Nephron (organoid): Measurements from ENCODE around the gene KIF11.

Source experiments
- H3K27ac Mint-ChIP-seq, 3 experiments: 2 replicates each; pipeline ENCODE4 v1.8.0; 2020; ENCODE audit warnings: mixed read lengths in 3 of 3, mild to moderate bottlenecking in 2 of 3, moderate library complexity in 1 of 3
- H3K27me3 Mint-ChIP-seq: 2 replicates; pipeline ENCODE4 v1.8.0; 2021; ENCODE audit warnings: low read depth, mild to moderate bottlenecking, moderate library complexity, mixed read lengths
- H3K36me3 Mint-ChIP-seq: 2 replicates; pipeline ENCODE4 v1.8.0; 2020; ENCODE audit warnings: low read depth, mixed read lengths
- H3K4me1 Mint-ChIP-seq: 2 replicates; pipeline ENCODE4 v1.8.0; 2020; ENCODE audit warnings: mixed read lengths
- H3K4me3 Mint-ChIP-seq, 3 experiments: 2 replicates each; pipeline ENCODE4 v1.8.0; 2020; ENCODE audit warnings: mild to moderate bottlenecking in 3 of 3, mixed read lengths in 3 of 3, moderate library complexity in 2 of 3
- H3K9me3 Mint-ChIP-seq: 2 replicates; pipeline ENCODE4 v1.8.0; 2020; ENCODE audit warnings: mixed read lengths
- TF ChIP-seq, protein P1 (sequence below), 3 experiments: fragments of 200-600 bp; sonication (generic); IDR thresholded peaks; one replicate each; pipeline ENCODE4 v1.5.0; 2021; ENCODE audit warnings: antibody characterized with exemption in 3 of 3; ENCODE audit not compliant: unreplicated experiment in 3 of 3

The KIF11 gene

GRCh38 chr10:92699518-92700381, 106.8 kb downstream of the KIF11 start:
- H3K27ac Mint-ChIP-seq = no peak overlapping the region
- peaks cover 5% of the 10 kb centered on the region for H3K4me1 Mint-ChIP-seq
- H3K27me3 Mint-ChIP-seq = peaks cover 97% of the 10 kb centered on the region
- TF ChIP-seq, protein P1, sequence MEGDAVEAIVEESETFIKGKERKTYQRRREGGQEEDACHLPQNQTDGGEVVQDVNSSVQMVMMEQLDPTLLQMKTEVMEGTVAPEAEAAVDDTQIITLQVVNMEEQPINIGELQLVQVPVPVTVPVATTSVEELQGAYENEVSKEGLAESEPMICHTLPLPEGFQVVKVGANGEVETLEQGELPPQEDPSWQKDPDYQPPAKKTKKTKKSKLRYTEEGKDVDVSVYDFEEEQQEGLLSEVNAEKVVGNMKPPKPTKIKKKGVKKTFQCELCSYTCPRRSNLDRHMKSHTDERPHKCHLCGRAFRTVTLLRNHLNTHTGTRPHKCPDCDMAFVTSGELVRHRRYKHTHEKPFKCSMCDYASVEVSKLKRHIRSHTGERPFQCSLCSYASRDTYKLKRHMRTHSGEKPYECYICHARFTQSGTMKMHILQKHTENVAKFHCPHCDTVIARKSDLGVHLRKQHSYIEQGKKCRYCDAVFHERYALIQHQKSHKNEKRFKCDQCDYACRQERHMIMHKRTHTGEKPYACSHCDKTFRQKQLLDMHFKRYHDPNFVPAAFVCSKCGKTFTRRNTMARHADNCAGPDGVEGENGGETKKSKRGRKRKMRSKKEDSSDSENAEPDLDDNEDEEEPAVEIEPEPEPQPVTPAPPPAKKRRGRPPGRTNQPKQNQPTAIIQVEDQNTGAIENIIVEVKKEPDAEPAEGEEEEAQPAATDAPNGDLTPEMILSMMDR (IDR thresholded peaks at IDR 0.05; ENCODE audit: unreplicated experiment in 3 of 3) = no peak
- H3K4me3 Mint-ChIP-seq = peak overlapping the region; percentile 74 to 82 (median 81)
- no peaks in the 10 kb centered on the region for H3K36me3 Mint-ChIP-seq
- H3K9me3 Mint-ChIP-seq = no peaks in the 10 kb centered on the region

- H3K27me3 Mint-ChIP-seq = peaks cover 82% of the 10 kb centered on the region
- no peaks in the 10 kb centered on the region for H3K9me3 Mint-ChIP-seq
- peaks cover 5% of the 10 kb centered on the region for H3K4me1 Mint-ChIP-seq
- no peak overlapping the region for H3K4me3 Mint-ChIP-seq
- no peaks in the 10 kb centered on the region for H3K36me3 Mint-ChIP-seq
- TF ChIP-seq, protein P1 (IDR thresholded peaks at IDR 0.05; ENCODE audit: unreplicated experiment in 3 of 3) = no peak
- H3K27ac Mint-ChIP-seq = no peak overlapping the region
These were observed 109.5 kb downstream of the KIF11 start for GRCh38 chr10:92702301-92702916.
